Measurements from ENCODE around the gene COMMD2.

Gene COMMD2

DNA sequence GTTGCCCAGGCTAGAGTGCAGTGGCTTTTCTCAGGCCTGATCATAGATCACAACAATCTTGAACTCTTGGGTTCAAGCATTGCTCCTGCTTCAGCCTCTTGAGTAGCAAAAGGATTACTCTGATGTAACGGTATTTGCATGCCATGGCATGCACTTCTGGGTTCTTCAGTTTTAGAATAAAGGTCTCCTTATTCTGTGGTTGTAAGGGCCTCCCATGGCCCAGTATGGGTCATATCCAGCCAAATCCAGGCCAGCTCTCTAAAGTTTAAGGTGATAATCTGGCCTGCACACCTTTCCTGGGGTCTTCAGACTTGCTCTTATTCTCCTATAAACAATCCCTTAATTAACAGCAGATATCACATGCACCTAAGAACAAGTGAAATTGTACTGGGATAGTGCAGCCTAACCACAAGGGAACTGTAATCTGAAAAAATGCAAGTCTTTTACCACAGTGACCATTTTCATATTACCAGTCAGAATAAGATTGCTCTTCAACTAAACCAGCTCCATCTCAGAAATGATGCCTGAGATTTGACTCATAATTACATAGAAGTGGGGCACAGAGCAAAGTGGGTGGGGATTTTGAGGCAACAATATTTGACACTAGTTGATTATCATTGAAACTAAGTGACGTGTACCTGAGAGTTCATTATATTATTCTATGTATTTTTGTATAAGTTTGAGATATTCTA lies 25.4 kb downstream of the COMMD2 start:
- DNase-seq (ENCODE audit: low read depth) = no peak
- no peak for TF ChIP-seq CTCF (conservative IDR thresholded peaks at IDR 0.05; ENCODE audit: low read depth, low read length)
- no peak overlapping the region for H3K4me3 ChIP-seq (ENCODE audit: low read depth, low read length)

- DNase-seq (ENCODE audit: low read depth) = no peak
- no peak for TF ChIP-seq CTCF (conservative IDR thresholded peaks at IDR 0.05; ENCODE audit: low read depth, low read length)
- no peak overlapping the region for H3K4me3 ChIP-seq (ENCODE audit: low read depth, low read length)
Observed at GRCh38 chr3:149723781-149724180, 28.5 kb downstream of the COMMD2 start.

DNA sequence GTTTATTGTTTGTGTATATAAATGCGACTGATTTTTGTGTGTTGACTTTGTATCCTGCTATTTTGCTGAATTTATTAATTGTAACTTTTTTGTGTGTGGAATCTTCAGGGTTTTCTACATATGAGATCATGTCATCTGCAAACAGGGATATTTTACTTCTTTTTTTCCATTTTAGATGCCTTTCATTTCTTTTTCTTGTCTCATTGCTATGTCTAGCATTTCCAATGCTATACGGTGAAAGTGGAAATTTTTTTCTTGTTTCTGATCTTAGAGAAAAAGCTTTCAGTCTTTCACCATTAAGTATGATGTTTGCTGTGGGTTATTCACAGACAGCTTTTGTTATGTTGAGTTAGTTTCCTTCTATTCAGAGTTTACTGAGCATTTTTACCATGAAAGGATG lies 31.4 kb downstream of the COMMD2 start:
- no peak for DNase-seq (ENCODE audit: low read depth)

DNA sequence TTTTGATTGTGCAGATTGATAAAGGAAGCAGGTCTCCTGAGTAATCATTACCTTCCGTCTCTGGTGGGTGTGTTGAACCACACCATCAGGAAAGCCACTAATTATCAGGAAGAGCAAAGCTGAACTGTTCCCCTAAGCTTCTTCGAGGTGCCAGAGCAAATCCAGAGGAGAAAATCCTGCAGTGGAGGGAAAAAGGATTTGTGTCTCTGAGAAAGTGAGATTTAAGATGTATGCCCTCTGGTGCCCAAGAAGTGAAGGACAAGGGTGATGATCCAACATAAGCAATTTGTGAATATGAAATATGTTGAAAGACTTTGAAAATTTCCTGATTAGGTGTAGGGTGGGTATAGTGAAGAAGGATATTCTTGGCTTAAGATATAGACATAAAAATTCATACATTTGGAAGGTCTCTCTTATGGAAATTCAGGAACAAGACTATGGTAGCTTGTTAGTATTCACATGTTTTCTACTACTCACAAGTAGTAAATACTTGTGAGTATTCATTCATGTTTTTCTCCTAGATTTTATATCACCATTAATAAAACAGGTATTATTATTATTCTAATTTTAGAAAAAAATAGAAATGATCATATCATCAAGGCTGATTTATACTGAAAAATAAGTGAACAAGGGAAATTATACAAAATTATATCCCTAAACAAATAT lies 34.8 kb downstream of the COMMD2 start:
- DNase-seq (ENCODE audit: low read depth) = peak; percentile 92
- H3K4me3 ChIP-seq (ENCODE audit: low read depth, low read length) = no peak overlapping the region
- TF ChIP-seq CTCF (conservative IDR thresholded peaks at IDR 0.05; ENCODE audit: low read depth, low read length) = peak; percentile 75

More for the DNA sequence above, 31.4 kb downstream of the COMMD2 start:
- no peak for TF ChIP-seq CTCF (conservative IDR thresholded peaks at IDR 0.05; ENCODE audit: low read depth, low read length)
- no peak overlapping the region for H3K4me3 ChIP-seq (ENCODE audit: low read depth, low read length)

GRCh38 chr3:149716984-149717383 lies 35.3 kb downstream of the COMMD2 start:
- no peak for DNase-seq (ENCODE audit: low read depth)
- no peak for TF ChIP-seq CTCF (conservative IDR thresholded peaks at IDR 0.05; ENCODE audit: low read depth, low read length)
- no peak overlapping the region for H3K4me3 ChIP-seq (ENCODE audit: low read depth, low read length)

DNA sequence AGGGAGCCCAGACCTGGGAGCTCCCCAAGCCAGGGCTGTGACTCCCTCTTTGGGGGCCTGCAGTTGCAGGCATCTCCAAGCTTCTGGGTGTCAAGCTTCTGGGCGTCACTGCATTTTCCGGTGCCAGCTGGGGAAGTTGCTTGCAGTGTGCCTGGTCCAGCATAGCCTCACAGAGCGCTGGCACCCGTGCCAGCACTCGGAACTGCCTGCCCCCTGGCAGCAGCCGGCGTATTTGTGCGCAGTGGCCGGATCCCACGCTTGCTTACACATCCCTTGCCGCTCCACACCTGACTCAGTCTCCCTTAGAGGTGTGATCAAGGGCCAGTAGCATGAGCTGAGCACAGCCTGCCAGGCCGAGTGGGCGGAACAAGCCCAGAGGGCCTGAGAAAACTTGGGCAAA lies 37.0 kb downstream of the COMMD2 start:
- no peak for TF ChIP-seq CTCF (conservative IDR thresholded peaks at IDR 0.05; ENCODE audit: low read depth, low read length)
- no peak overlapping the region for H3K4me3 ChIP-seq (ENCODE audit: low read depth, low read length)
- DNase-seq (ENCODE audit: low read depth) = no peak
